A673 (cell line): Measurements from ENCODE around the gene FRMD1.

Experiments used
- EZH2 ChIP-seq: fragments of 200-600 bp; sonication (generic); IDR thresholded peaks from 2 replicates; pipeline ENCODE4 v1.6.1; 2017; ENCODE audit warnings: borderline replicate concordance, low read depth, mild to moderate bottlenecking, mixed read lengths, antibody characterized with exemption, low read length; ENCODE audit not compliant: poor library complexity, severe bottlenecking
- TF ChIP-seq, protein P1 (sequence below): fragments of 300-800, 200-600 bp; sonication (generic); conservative IDR thresholded peaks from 2 replicates; pipeline ENCODE4 v1.5.1; 2017; ENCODE audit warnings: low read depth, mild to moderate bottlenecking, antibody characterized with exemption, low read length, moderate library complexity, mixed read lengths

DNA sequence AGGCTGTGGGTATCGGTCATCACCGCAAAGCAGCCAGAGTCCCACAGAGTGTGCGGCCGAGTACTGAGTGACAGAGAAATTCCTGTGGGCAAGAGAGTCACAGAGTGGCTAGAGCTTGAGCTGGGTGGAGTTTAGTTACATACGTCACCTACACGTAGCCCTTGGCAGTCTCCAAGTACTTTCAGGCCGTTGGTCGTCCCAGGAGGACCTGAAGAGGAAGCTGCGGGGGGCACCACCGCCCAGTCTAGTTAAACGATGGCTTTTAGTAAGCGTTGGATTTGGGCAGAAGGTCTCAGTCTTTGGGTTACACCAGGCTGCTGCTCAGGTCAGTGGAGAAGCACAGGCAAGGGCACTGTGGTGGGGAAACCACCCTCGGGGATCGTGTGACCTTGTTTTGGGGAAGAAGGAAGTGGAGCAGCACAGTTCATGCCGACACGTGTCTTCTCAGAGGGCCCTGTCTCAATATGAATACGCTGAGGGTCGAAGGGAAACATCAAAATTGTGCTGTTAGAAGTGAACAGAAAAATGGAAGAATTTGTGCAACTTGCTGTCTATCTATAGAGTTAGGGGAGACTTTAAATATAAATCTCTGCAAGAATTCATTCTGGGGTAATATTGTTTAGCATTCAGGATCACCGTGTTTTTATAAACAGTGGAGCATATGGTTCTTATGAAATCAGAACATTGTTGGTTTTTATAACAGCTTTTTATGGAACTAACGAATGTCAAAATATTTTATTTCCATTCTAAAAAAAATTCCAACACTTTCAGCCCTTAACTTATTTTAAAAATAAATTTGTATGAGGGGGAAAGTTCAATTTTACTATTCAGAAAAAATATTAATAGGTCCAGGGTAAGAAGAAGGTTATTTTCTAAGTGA, 52.9 kb downstream of the FRMD1 start:
- TF ChIP-seq EZH2 = no peak
- TF ChIP-seq, protein P1, sequence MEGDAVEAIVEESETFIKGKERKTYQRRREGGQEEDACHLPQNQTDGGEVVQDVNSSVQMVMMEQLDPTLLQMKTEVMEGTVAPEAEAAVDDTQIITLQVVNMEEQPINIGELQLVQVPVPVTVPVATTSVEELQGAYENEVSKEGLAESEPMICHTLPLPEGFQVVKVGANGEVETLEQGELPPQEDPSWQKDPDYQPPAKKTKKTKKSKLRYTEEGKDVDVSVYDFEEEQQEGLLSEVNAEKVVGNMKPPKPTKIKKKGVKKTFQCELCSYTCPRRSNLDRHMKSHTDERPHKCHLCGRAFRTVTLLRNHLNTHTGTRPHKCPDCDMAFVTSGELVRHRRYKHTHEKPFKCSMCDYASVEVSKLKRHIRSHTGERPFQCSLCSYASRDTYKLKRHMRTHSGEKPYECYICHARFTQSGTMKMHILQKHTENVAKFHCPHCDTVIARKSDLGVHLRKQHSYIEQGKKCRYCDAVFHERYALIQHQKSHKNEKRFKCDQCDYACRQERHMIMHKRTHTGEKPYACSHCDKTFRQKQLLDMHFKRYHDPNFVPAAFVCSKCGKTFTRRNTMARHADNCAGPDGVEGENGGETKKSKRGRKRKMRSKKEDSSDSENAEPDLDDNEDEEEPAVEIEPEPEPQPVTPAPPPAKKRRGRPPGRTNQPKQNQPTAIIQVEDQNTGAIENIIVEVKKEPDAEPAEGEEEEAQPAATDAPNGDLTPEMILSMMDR = no peak
